ENCODE results near the gene POP4.

DNA sequence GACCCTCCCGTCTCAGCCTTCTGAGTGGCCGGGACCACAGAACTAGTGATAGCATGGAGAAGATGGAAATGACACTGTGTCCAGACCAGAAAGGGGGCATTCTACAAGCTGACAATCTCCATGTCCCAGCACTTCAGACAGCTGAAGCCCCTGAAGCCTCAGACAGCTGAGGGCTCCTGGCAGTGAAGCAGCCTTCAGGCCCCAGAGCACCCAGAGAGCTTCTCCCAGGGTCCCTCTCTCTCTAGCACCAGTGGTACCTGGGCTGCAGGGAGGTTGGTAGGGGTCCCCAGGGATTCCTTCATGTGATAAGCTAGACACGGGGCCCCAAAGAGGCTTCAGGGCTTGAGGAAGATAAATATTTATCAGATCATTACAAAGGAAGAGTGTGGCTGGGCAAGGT is 7.6 kb upstream of the POP4 start:
- TF ChIP-seq ZNF276 (CRISPR knock-in tag; IDR thresholded peaks at IDR 0.05; ENCODE audit: low read depth), result no peak
- no peak for TF ChIP-seq FOSL1 (CRISPR knock-in tag; IDR thresholded peaks at IDR 0.05; ENCODE audit: borderline replicate concordance)
- TF ChIP-seq, protein P1, sequence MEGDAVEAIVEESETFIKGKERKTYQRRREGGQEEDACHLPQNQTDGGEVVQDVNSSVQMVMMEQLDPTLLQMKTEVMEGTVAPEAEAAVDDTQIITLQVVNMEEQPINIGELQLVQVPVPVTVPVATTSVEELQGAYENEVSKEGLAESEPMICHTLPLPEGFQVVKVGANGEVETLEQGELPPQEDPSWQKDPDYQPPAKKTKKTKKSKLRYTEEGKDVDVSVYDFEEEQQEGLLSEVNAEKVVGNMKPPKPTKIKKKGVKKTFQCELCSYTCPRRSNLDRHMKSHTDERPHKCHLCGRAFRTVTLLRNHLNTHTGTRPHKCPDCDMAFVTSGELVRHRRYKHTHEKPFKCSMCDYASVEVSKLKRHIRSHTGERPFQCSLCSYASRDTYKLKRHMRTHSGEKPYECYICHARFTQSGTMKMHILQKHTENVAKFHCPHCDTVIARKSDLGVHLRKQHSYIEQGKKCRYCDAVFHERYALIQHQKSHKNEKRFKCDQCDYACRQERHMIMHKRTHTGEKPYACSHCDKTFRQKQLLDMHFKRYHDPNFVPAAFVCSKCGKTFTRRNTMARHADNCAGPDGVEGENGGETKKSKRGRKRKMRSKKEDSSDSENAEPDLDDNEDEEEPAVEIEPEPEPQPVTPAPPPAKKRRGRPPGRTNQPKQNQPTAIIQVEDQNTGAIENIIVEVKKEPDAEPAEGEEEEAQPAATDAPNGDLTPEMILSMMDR (CRISPR knock-in tag; IDR thresholded peaks at IDR 0.05), result no peak
- TF ChIP-seq SALL2 (CRISPR knock-in tag; IDR thresholded peaks at IDR 0.05), result no peak
